Esophagus squamous epithelium (tissue), 4 donors: Measurements from ENCODE around the gene TRERF1.

Experiments
- CTCF ChIP-seq, 6 experiments: fragments of 450-650 bp in 4 of 6; fragments of 200-600 bp in 2 of 6; sonication (generic) in 2 of 6; IDR thresholded peaks; one replicate each; pipeline ENCODE4 v1.5.1; 2016 to 2019; ENCODE audit warnings: antibody characterized with exemption in 6 of 6, mild to moderate bottlenecking in 4 of 6, moderate library complexity in 4 of 6
- POLR2A ChIP-seq, 4 donors: fragments of 450-650 bp; IDR thresholded peaks; one replicate each; pipeline ENCODE4 v1.6.1; 2017; ENCODE audit warnings: antibody characterized with exemption in 4 of 4, mild to moderate bottlenecking in 4 of 4, moderate library complexity in 3 of 4

GRCh38 chr6:42405021-42405420, 46.7 kb downstream of the TRERF1 start:
- TF ChIP-seq CTCF (IDR thresholded peaks at IDR 0.05), result no peak
- TF ChIP-seq POLR2A (IDR thresholded peaks at IDR 0.05), result no peak
